ENCODE measurements around the gene TNFRSF1A.

Gene TNFRSF1A

DNA sequence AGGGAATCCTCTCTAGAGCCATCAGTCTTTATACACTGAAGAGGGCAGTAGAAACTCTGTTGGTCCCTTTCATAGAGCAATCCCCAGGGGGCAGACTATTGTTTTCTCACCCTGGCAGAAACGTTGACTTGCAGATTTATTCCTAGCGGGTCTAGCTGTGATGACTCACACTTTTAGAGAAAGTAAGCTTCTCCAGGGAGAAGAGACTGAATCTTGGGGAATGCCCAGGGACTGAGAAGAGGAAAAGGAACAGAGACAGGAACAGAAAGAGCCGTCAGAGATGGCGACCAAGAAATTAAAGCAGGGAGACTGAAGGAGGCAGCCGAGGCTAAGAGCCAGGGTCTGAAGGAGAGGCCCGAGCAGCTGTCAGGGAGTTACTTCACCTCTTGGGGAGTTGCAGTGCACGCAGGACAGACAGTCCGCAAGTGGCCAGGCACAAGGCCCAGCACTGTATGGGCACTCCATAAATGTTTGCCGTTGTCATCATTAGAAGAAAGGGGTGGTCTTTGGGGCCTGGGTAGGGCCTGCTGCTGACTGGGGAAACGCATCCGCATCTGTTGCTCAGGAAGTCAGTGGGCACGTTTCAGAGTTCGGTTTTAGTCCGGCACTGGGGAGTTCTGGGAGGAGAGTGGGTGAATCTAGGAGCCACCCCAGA lies 18.4 kb downstream of the TNFRSF1A start:
- no peak for DNase-seq (ENCODE audit: low read depth)

- DNase-seq (ENCODE audit: low read depth): no peak
Observed at GRCh38 chr12:6322969-6323339, 18.9 kb downstream of the TNFRSF1A start.

DNA sequence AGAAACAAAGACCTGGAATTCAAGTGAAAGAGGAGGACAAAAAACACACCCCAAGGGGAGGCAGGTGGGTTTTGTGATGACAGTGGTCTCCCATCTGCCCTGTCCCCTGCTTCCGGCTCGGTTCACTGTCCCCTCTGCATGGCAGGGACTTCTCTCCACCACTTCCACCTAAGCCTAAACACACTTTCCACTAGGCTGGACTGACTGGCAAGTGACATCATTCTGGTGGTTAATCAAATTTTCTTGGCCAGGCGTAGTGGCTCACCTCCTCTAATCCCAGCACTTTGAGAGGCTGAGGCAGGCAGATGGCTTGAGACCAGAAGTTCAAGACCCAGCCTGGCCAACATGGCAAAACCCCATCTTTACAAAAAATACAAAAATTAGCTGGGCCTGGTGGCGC lies 19.5 kb downstream of the TNFRSF1A start:
- no peak for DNase-seq (ENCODE audit: low read depth)

GRCh38 chr12:6321905-6322304 lies 20.0 kb downstream of the TNFRSF1A start:
- DNase-seq (ENCODE audit: low read depth): no peak

- no peak for DNase-seq (ENCODE audit: low read depth)
Observed at GRCh38 chr12:6319446-6319845, 22.4 kb downstream of the TNFRSF1A start.

- no peak for DNase-seq (ENCODE audit: low read depth)
Observed at GRCh38 chr12:6318440-6318879, 23.4 kb downstream of the TNFRSF1A start.

- DNase-seq (ENCODE audit: low read depth): no peak
Observed at GRCh38 chr12:6317693-6318439, 24.0 kb downstream of the TNFRSF1A start.

DNA sequence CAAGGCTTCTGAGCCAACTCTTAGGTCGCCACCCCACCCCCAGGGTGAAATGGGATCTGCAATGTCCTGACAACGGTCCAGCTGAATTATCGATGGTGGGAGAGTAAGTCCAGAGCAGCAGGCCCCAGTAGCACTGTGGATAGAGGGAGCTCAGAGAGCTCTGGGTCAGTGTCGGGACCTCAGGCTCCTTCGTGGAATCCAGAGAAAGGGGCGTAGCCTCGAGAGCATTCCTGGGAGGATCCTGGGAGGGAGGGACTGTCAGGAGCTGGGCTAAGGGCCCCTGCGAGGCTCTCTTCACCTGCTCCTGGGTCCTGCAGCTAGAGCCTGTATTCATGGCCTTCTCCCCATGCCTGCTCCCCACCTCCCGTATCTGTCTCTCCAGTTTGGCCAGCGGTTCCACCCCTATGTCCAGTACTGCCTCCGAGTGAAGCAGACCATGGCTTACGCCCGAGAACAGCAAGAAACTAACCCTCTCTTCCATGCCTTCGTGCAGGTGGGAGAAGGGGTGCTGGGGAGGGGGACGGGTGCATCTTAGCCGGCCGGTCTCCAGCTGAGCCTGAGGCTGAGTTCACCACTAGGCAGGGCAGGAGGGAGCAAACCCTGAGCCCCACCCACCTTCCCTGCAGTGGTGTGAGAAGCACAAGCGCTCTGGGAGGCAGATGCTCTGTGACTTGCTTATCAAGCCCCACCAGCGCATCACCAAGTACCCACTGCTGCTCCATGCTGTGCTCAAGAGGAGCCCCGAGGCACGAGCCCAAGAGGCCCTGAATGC lies 24.8 kb downstream of the TNFRSF1A start:
- no peak for DNase-seq (ENCODE audit: low read depth)

GRCh38 chr12:6315704-6316597 lies 25.9 kb downstream of the TNFRSF1A start:
- no peak for DNase-seq (ENCODE audit: low read depth)

GRCh38 chr12:6315184-6315583 lies 26.7 kb downstream of the TNFRSF1A start:
- no peak for DNase-seq (ENCODE audit: low read depth)

DNA sequence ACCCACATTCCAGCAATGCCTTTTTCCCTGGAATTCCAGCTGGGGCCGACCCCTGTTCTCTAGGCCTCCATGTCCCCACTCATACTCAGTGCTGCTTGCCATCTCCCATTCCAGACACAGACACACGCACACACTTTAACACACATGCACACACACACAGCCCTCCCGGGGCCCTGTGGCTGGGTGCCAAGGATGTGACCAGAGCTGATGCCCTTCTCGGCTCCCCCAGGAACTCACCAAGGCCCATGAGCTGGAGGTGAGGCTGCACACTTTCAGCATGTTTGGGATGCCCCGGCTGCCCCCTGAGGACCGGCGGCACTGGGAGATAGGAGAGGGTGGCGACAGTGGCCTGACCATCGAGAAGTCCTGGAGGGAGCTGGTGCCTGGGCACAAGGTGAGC lies 27.1 kb downstream of the TNFRSF1A start:
- no peak for DNase-seq (ENCODE audit: low read depth)

- DNase-seq (ENCODE audit: low read depth): no peak
Observed at GRCh38 chr12:6313326-6313940, 28.4 kb downstream of the TNFRSF1A start.

- DNase-seq (ENCODE audit: low read depth): no peak
Observed at GRCh38 chr12:6312529-6313325, 29.1 kb downstream of the TNFRSF1A start.

DNA sequence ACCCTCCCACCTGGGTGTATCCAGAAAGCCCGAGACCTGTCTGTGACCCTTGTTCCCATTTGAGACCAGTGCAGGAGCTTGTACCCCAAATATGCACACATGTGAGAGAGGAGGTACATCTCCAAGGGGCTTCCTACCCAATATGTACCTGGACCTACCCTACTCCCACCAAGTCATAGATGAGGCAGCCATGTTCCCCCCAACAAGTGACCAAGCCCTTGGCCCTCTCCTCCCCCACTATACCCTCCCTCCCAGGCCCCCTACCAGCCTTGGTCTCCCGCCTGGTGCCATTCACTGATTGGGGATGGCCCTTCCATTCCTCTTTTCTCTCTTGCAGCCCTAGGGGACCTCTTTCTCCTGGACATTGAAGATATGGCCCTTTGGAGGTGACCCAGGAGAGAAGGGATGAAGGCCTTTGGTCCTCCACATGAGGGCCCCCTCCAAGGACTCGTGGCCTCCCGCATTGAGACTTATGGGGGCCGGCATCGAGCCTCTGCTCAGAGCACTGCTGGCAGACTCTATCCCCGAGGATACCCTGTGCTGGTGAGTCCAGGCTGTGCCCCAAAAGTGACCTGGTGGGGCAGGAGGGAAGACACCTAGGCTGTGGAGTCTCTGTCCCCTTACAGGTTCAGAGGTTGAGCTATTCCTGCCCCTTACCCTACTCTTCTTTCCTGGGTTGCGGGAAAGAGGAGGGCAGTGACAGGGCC lies 29.9 kb downstream of the TNFRSF1A start:
- DNase-seq (ENCODE audit: low read depth): no peak

GRCh38 chr12:6310771-6311610 lies 30.9 kb downstream of the TNFRSF1A start:
- DNase-seq (ENCODE audit: low read depth): no peak

GRCh38 chr12:6307529-6307928 lies 34.3 kb downstream of the TNFRSF1A start:
- no peak for DNase-seq (ENCODE audit: low read depth)

DNA sequence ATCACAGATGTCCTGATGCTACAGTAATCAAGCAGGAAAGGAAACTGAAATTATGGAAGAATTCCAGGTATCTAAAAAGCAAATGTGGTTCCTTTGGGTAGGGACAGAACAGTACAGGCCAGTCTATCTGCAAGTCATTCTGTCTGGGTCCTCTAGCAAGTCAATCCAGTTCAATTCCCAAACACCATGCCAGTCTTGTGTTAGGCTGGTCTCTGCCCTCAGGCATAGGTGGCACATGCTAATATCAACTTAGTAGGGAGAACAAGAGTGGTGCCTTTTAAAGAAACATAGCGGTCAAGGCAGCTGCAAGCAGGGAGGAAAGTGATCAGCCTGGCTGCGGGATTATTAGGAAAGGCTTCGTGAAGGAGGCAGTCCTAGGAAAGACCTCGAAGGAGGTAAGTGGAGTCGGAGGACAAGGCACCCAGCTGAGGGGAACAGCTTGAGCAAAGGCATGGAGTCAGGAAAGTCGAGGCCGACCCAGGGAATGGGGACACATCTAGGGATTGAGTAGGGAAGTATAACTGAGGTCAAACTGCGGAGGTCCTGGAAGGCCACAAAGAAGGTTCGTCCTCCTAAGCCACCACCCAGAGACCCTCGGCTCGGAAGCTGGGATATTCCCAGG lies 35.2 kb downstream of the TNFRSF1A start:
- DNase-seq (ENCODE audit: low read depth): no peak

DNA sequence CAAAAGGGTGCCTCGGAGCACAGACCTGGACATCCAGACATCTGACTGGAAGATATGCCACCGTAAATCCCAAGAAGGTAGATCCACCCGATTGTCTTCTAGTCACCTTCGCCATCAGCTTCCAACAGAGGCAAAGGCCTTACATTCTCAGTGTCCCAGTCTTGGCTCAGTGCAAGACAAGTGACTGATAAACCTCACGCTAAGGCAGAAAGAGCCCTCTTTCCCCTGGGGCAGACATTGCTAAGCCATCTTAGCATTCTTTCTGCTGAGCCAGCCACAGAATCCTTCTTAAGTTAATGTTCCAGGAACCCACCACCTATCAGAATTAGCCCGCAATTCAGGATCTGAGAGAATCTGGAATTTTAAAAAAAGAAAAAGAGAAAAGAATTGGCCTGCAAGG lies 35.7 kb downstream of the TNFRSF1A start:
- DNase-seq (ENCODE audit: low read depth): no peak

- no peak for DNase-seq (ENCODE audit: low read depth)
Observed at GRCh38 chr12:6303071-6303470, 38.8 kb downstream of the TNFRSF1A start.
